Sigmoid colon (tissue), 7 donors: ENCODE results near the gene FFAR4. TPM values are rescaled to one million over a fixed set of nuclear protein-coding genes. Genes with fewer than 3 reads are reported as not detected.

Experiments used
- DNase-seq: peaks from one replicate; pipeline ENCODE4 v3.0.0-alpha.2; 2019
- H3K27ac ChIP-seq, 4 donors: fragments of 200-600 bp; sonication (generic); one replicate each; pipeline ENCODE4 v1.5.1; 2016 to 2019; ENCODE audit warnings: mild to moderate bottlenecking in 1 of 4
- H3K27me3 ChIP-seq, 3 donors: fragments of 200-600 bp; sonication (generic); one replicate each; pipeline ENCODE4 v1.5.1; 2019; ENCODE audit warnings: mild to moderate bottlenecking in 1 of 3
- H3K36me3 ChIP-seq, 4 donors: fragments of 200-600 bp; sonication (generic); one replicate each; pipeline ENCODE4 v1.5.1; 2016 to 2019
- H3K4me1 ChIP-seq, 4 donors: fragments of 200-600 bp; sonication (generic); one replicate each; pipeline ENCODE4 v1.5.1; 2017 to 2019
- H3K4me3 ChIP-seq, 4 donors: fragments of 200-600 bp; sonication (generic); one replicate each; pipeline ENCODE4 v1.5.1; 2017 to 2019; ENCODE audit warnings: mild to moderate bottlenecking in 2 of 4, moderate library complexity in 1 of 4
- H3K9me3 ChIP-seq, 4 donors: fragments of 200-600 bp in 3 of 4; sonication (generic) in 3 of 4; one replicate each; pipeline versions ENCODE4 v1.5.1 to v1.6.1; 2013 to 2019
- EP300 ChIP-seq, 4 donors: sonication (generic); formaldehyde crosslinking; IDR thresholded peaks; one replicate each; pipeline ENCODE4 v1.6.1; 2017; ENCODE audit warnings: antibody characterized with exemption in 4 of 4
- POLR2A ChIP-seq, 2 donors: fragments of 450-650 bp; IDR thresholded peaks; one replicate each; pipeline ENCODE4 v1.6.1; 2016; ENCODE audit warnings: antibody characterized with exemption in 2 of 2, mild to moderate bottlenecking in 2 of 2, moderate library complexity in 2 of 2
- POLR2AphosphoS5 ChIP-seq, 4 donors: sonication (generic); formaldehyde crosslinking; IDR thresholded peaks; one replicate each; pipeline ENCODE4 v1.6.1; 2017; ENCODE audit warnings: antibody characterized with exemption in 4 of 4
- WGBS, 2 donors: extraction: QIAGEN DNeasy Blood & Tissue Kit; methylation state at CpG; one replicate each; pipeline ENCODE4 v1.1.7; 2013; 5-methylcytosine and 5-hydroxymethylcytosine counted together
- intact Hi-C: fragments of 100-400 bp; cut with DNase I; formaldehyde crosslinking; loops from one replicate; pipeline ENCODE4 v1.15.1; 2023
- polyA plus RNA-seq, 3 donors: library from polyadenylated mRNA; stranded (reverse); fragments of 200-250 nt; gene quantifications; one replicate each; pipeline ENCODE4 v1.2.3, GENCODE V29; 2013
- total RNA-seq, 4 donors: library from RNA; depleted of rRNA; stranded (reverse); fragments of >200 nt; gene quantifications; one replicate each; pipeline ENCODE4 v1.1.0, GENCODE V29; 2016
- TF ChIP-seq, protein P1 (sequence below), 4 experiments: fragments of 450-650 bp in 3 of 4; fragments of 200-600 bp in 1 of 4; IDR thresholded peaks; one replicate each; pipeline ENCODE4 v1.5.1; 2016 to 2019; ENCODE audit warnings: antibody characterized with exemption in 4 of 4, mild to moderate bottlenecking in 3 of 4, moderate library complexity in 2 of 4
- donor health status: healthy with polysubstance abuse.
- donor health status: Bipolar disorder and iron deficiency.
- donor health status: healthy.

The FFAR4 gene
- total and polyA plus RNA-seq, 7 donors = 0.36 to 17.9 (median 3.3) TPM; not detected in 1

DNA sequence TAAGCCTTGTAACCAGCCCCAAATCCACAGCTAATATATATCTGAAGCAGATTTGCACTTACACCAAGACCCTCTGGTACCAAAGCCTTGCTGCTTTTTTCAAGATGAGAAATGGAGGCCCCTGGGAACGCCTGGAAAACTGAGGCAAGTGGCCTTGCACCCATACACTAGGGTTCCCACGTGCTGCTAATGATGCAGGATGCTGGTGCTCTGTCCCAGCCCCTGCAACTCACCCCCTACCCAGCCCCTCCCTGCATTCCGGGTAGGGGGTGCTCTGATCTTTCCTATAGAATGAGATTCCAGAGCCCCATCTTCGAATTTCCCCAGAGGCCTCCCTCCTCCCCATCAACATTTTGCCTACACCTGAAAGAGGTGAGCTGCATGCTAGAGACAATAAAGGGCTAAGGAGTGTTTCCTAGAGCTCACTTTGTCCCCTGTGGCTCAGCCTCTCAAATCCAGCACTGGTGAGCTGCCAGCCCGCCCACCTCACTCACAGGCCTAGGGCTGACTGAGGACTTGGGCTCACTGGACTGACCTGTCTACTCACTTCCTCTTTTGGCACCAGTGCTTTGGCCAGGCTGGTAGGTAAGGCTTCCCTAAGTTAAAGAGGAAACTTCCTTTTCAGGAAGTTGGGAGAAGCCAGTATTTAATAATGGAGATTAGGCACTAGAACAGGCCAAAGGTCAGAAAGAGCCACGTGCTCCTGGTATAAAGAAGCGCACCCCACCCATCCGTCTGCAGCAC lies 24.8 kb downstream of the FFAR4 start:
- Histone ChIP-seq H3K27me3 (no peaks in the 10 kb centered on the region), H3K4me3 (no peak overlapping the region), H3K27ac (no peak overlapping the region), H3K36me3 (no peaks in the 10 kb centered on the region), H3K9me3 (no peaks in the 10 kb centered on the region), H3K4me1 (no peaks in the 10 kb centered on the region)
- no peak for DNase-seq
- intact Hi-C loops = no loop called here
- TF ChIP-seq POLR2A (IDR thresholded peaks at IDR 0.05) (no peak), EP300 (IDR thresholded peaks at IDR 0.05) (no peak), POLR2AphosphoS5 (IDR thresholded peaks at IDR 0.05) (no peak)
- TF ChIP-seq, protein P1, sequence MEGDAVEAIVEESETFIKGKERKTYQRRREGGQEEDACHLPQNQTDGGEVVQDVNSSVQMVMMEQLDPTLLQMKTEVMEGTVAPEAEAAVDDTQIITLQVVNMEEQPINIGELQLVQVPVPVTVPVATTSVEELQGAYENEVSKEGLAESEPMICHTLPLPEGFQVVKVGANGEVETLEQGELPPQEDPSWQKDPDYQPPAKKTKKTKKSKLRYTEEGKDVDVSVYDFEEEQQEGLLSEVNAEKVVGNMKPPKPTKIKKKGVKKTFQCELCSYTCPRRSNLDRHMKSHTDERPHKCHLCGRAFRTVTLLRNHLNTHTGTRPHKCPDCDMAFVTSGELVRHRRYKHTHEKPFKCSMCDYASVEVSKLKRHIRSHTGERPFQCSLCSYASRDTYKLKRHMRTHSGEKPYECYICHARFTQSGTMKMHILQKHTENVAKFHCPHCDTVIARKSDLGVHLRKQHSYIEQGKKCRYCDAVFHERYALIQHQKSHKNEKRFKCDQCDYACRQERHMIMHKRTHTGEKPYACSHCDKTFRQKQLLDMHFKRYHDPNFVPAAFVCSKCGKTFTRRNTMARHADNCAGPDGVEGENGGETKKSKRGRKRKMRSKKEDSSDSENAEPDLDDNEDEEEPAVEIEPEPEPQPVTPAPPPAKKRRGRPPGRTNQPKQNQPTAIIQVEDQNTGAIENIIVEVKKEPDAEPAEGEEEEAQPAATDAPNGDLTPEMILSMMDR (IDR thresholded peaks at IDR 0.05) = no peak
- 53 to 74% methylated on average over 8 of the region's 8 CpGs for WGBS, 2 donors

DNA sequence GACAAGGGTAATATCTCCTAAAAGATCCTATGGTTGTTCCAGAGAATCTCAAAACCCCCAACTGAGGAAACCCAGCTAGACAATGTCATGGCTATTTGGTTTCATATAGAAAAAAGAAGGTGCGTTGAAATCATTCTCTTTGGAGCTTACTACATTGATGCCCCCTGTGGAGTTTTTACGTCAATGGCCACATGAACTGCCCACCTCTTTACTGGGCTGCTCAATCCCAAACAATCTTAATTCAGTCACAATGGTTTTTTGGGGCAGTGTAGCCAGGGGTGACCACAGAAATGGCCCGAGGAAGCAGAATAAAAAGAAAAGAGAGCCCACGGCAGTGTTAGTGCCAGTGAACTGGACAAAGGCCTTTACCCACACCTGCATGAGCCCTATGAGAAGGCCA lies 26.8 kb downstream of the FFAR4 start:
- Histone ChIP-seq H3K36me3 (no peaks in the 10 kb centered on the region), H3K9me3 (no peaks in the 10 kb centered on the region), H3K27me3 (no peaks in the 10 kb centered on the region), H3K4me1 (no peaks in the 10 kb centered on the region), H3K4me3 (no peak overlapping the region), H3K27ac (no peak overlapping the region)
- TF ChIP-seq EP300 (IDR thresholded peaks at IDR 0.05) (no peak), POLR2AphosphoS5 (IDR thresholded peaks at IDR 0.05) (no peak)
- DNase-seq = no peak
- 95% methylated on average over 4 of the region's 4 CpGs for WGBS, 2 donors
- intact Hi-C loops = no loop called here

DNA sequence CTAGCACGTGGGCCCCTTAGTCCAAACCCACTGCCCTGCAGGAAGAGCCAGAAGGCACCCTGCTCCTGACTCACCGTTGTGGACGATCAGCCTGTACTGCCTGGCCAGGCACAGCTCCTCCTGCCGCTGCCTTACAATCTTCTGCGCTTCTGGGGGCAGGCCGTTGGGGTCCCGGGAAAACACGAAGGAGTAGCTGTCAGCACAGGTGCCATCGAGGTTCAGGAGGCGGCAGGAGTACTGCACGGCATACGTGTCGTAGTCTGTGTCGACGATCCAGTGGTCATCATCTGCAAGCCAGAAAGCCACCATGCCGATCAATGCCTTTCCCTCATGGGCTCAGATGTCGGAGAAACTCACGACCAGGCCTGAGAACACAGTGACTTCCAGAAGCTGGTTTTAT lies 27.3 kb downstream of the FFAR4 start:
- intact Hi-C loops = no loop called here
- Histone ChIP-seq H3K9me3 (no peaks in the 10 kb centered on the region), H3K4me1 (no peaks in the 10 kb centered on the region), H3K27me3 (no peaks in the 10 kb centered on the region), H3K27ac (no peak overlapping the region), H3K36me3 (no peaks in the 10 kb centered on the region), H3K4me3 (no peak overlapping the region)
- no peak for DNase-seq
- WGBS, 2 donors = 92 to 96% methylated on average over 18 of the region's 18 CpGs
- no peak for TF ChIP-seq POLR2AphosphoS5 (IDR thresholded peaks at IDR 0.05)
- no peak for TF ChIP-seq EP300 (IDR thresholded peaks at IDR 0.05)
- no peak for TF ChIP-seq POLR2A (IDR thresholded peaks at IDR 0.05)
- TF ChIP-seq, protein P1 (IDR thresholded peaks at IDR 0.05) = no peak

DNA sequence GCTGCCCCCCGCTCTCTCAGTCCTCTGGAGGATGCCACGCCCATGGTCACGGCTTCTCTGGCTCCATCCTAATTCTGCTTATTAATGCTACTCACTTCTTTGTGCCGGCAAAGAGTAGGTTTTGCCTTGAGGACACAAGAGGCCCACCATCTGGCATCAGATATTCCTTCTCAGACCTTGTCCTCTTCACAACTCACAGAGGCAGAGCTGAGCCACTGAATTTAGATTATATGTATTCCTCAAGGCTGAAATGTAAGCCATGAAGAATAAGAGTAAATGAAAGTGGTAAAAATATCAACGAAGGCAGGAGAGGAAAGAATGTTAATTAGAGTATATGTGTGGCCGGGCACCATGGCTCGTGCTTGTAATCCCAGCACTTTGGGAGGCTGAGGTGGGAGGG lies 28.1 kb downstream of the FFAR4 start:
- H3K4me1 ChIP-seq = no peaks in the 10 kb centered on the region
- DNase-seq = no peak
- TF ChIP-seq POLR2AphosphoS5 (IDR thresholded peaks at IDR 0.05) (no peak), POLR2A (IDR thresholded peaks at IDR 0.05) (no peak), EP300 (IDR thresholded peaks at IDR 0.05) (no peak)
- TF ChIP-seq, protein P1 (IDR thresholded peaks at IDR 0.05) = no peak
- H3K9me3 ChIP-seq = no peaks in the 10 kb centered on the region
- no peaks in the 10 kb centered on the region for H3K36me3 ChIP-seq
- H3K27ac ChIP-seq = no peak overlapping the region
- WGBS, 2 donors = 80 to 91% methylated on average over 7 of the region's 7 CpGs
- H3K4me3 ChIP-seq = no peak overlapping the region
- intact Hi-C loops = no loop called here
- H3K27me3 ChIP-seq = no peaks in the 10 kb centered on the region

DNA sequence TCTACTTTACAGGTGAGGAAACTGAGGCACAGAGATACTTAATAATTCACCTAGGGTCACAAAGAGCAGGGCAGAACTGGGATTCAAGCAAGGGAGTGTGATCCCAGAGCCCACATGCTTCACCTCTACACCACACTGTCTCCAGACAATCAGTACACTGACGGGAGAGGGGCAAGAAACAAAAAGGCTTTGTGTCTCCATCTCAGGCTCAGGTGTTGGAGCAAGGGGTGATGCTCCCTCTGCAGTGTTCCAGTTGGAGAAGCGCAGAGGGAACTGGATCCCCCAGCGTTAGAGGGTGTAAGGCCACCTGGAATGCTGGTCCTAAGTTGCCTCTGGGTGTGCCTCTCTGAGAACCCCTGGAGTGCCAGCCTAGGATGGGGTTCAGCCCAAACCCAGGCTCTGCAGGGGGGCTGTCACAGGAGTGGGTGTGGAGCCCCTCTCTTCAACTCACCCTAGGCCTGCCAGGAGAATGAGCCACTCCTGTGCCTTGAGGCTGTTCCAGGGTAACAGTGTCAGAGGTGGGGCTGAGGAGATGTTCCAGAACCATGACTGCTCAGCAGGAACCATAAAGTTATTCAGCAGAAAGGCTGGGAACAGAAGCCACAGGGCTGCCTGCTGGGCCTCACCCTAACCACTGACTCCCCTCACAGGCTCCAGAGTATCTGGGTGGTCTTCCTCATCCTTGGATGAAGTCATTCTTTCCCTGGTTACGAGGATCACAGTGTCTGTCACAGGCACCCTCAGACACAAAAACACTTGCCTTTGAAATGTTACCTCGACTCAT lies 29.1 kb downstream of the FFAR4 start:
- intact Hi-C loops = no loop called here
- no peak for DNase-seq
- Histone ChIP-seq H3K4me3 (no peak overlapping the region), H3K36me3 (no peaks in the 10 kb centered on the region), H3K4me1 (peaks cover 0 to 2% (median 1%) of the 10 kb centered on the region in 4 donors), H3K9me3 (no peaks in the 10 kb centered on the region), H3K27ac (no peak overlapping the region), H3K27me3 (peaks cover 3 to 8% (median 7%) of the 10 kb centered on the region in 3 donors)
- 79 to 90% methylated on average over 5 of the region's 5 CpGs for WGBS, 2 donors
- no peak for TF ChIP-seq POLR2A (IDR thresholded peaks at IDR 0.05)
- no peak for TF ChIP-seq POLR2AphosphoS5 (IDR thresholded peaks at IDR 0.05)
- no peak for TF ChIP-seq EP300 (IDR thresholded peaks at IDR 0.05)
- TF ChIP-seq, protein P1 (IDR thresholded peaks at IDR 0.05) = no peak
